ENCODE results near the gene REM1. TPM values are rescaled to one million over a fixed set of nuclear protein-coding genes. Genes with fewer than 3 reads are reported as not detected.

REM1 gene
- total and polyA plus RNA-seq, 2 donors from 2014 or later: 2.0 to 2.5 TPM

GRCh38 chr20:31505903-31506302, 30.8 kb downstream of the REM1 start:
- DNase-seq: no peak
- no peaks in the 10 kb centered on the region for H3K9me3 ChIP-seq (ENCODE audit: control insufficient read depth in 2 of 3, insufficient read depth in 1 of 3, low read length in 3 of 3)
- H3K4me3 ChIP-seq (ENCODE audit: low read length in 3 of 3): no peak overlapping the region
- H3K36me3 ChIP-seq (ENCODE audit: control insufficient read depth in 2 of 3, insufficient read depth in 3 of 3, low read length in 3 of 3): no peaks in the 10 kb centered on the region
- intact Hi-C loops (cut with DNase I): no loop called here
- no peak for TF ChIP-seq CTCF (IDR thresholded peaks at IDR 0.05; ENCODE audit: borderline replicate concordance, extremely low read depth, insufficient read depth)
- no peak for FAIRE-seq
- no peak overlapping the region for H3K9ac ChIP-seq (ENCODE audit: low read length in 3 of 3)
- H3K27me3 ChIP-seq (ENCODE audit: control insufficient read depth, insufficient read depth, low read length): no peaks in the 10 kb centered on the region
- no peak overlapping the region for H3K27ac ChIP-seq (ENCODE audit: low read depth in 2 of 2, low read length in 2 of 2)
- H3K4me1 ChIP-seq (ENCODE audit: control insufficient read depth in 2 of 3, insufficient read depth in 2 of 3, low read depth in 1 of 3, low read length in 3 of 3): no peaks in the 10 kb centered on the region

- intact Hi-C loops (cut with DNase I): no loop called here
- no peak for FAIRE-seq
- Histone ChIP-seq H3K9me3 (ENCODE audit: control insufficient read depth in 2 of 3, insufficient read depth in 1 of 3, low read length in 3 of 3) (no peaks in the 10 kb centered on the region), H3K4me1 (ENCODE audit: control insufficient read depth in 2 of 3, insufficient read depth in 2 of 3, low read depth in 1 of 3, low read length in 3 of 3) (no peaks in the 10 kb centered on the region), H3K27ac (ENCODE audit: low read depth in 2 of 2, low read length in 2 of 2) (no peak overlapping the region), H3K27me3 (ENCODE audit: control insufficient read depth, insufficient read depth, low read length) (no peaks in the 10 kb centered on the region), H3K4me3 (ENCODE audit: low read length in 3 of 3) (no peak overlapping the region), H3K36me3 (ENCODE audit: control insufficient read depth in 2 of 3, insufficient read depth in 3 of 3, low read length in 3 of 3) (no peaks in the 10 kb centered on the region), H3K9ac (ENCODE audit: low read length in 3 of 3) (no peak overlapping the region)
- no peak for DNase-seq
- TF ChIP-seq CTCF (IDR thresholded peaks at IDR 0.05; ENCODE audit: borderline replicate concordance, extremely low read depth, insufficient read depth): no peak
Measured at GRCh38 chr20:31508517-31509244, 33.6 kb downstream of the REM1 start.

GRCh38 chr20:31514154-31515071, 39.3 kb downstream of the REM1 start, which contains the start of gene HM13:
HM13 (plus strand) TSS chr20:31514442; CDS start chr20:31514552, 110 bp downstream.
- FAIRE-seq (no peak), DNase-seq (peak; percentile 93 to 97 (median 96))
- peak; percentile 91 for TF ChIP-seq CTCF (IDR thresholded peaks at IDR 0.05; ENCODE audit: borderline replicate concordance, extremely low read depth, insufficient read depth)
- H3K4me1 ChIP-seq (ENCODE audit: control insufficient read depth in 2 of 3, insufficient read depth in 2 of 3, low read depth in 1 of 3, low read length in 3 of 3): peaks cover 3 to 24% (median 6%) of the 10 kb centered on the region in 3 donors
- peaks cover 0 to 3% (median 0%) of the 10 kb centered on the region in 3 donors for H3K36me3 ChIP-seq (ENCODE audit: control insufficient read depth in 2 of 3, insufficient read depth in 3 of 3, low read length in 3 of 3)
- peak within 1 kb of the TSS; percentile 89 to 99 (median 95) for H3K4me3 ChIP-seq (ENCODE audit: low read length in 3 of 3)
- no peaks in the 10 kb centered on the region for H3K27me3 ChIP-seq (ENCODE audit: control insufficient read depth, insufficient read depth, low read length)
- intact Hi-C loops (cut with DNase I): no loop called here
- peak within 1 kb of the TSS; percentile 75 to 92 (median 89) for H3K9ac ChIP-seq (ENCODE audit: low read length in 3 of 3)
- peak within 1 kb of the TSS; percentile 76 to 77 for H3K27ac ChIP-seq (ENCODE audit: low read depth in 2 of 2, low read length in 2 of 2)
- no peaks in the 10 kb centered on the region for H3K9me3 ChIP-seq (ENCODE audit: control insufficient read depth in 2 of 3, insufficient read depth in 1 of 3, low read length in 3 of 3)
